22Rv1 (cell line): ENCODE measurements around the gene STIM1.

Experiments
- CTCF ChIP-seq: fragments of 450-650 bp; IDR thresholded peaks from 2 replicates; pipeline ENCODE4 v1.5.1; 2017; ENCODE audit warnings: mild to moderate bottlenecking
- ZFX ChIP-seq: fragments of 450-650 bp; IDR thresholded peaks from 2 replicates; pipeline ENCODE4 v1.6.1; 2017; ENCODE audit warnings: antibody characterized with exemption, borderline replicate concordance

- TF ChIP-seq CTCF, result no peak
- TF ChIP-seq ZFX, result no peak
These were observed 232.1 kb downstream of the STIM1 start for GRCh38 chr11:4087551-4087950.
